ENCODE data around the gene MIER1.

DNA sequence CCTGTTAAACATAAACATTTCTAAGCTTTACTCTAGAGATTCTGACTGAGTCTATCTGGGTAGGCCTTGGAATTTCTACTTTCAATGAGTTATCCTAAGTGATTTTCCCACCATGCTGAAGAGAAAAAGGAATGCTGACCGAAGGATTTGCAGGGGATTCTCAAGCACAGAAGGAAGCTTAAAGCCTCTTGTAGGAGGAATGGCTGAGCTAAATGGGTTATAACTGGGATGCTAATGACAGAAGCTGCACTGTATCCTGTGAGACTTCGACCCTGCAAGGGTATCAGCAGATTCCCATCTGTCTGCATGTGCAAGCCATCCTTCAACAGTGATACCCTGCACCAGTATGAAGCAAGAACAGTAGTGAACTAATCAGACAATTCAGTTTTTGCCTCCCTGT is 93.8 kb downstream of the MIER1 start:
- TF ChIP-seq, protein P1, sequence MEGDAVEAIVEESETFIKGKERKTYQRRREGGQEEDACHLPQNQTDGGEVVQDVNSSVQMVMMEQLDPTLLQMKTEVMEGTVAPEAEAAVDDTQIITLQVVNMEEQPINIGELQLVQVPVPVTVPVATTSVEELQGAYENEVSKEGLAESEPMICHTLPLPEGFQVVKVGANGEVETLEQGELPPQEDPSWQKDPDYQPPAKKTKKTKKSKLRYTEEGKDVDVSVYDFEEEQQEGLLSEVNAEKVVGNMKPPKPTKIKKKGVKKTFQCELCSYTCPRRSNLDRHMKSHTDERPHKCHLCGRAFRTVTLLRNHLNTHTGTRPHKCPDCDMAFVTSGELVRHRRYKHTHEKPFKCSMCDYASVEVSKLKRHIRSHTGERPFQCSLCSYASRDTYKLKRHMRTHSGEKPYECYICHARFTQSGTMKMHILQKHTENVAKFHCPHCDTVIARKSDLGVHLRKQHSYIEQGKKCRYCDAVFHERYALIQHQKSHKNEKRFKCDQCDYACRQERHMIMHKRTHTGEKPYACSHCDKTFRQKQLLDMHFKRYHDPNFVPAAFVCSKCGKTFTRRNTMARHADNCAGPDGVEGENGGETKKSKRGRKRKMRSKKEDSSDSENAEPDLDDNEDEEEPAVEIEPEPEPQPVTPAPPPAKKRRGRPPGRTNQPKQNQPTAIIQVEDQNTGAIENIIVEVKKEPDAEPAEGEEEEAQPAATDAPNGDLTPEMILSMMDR (IDR thresholded peaks at IDR 0.05) = no peak
- no peak for TF ChIP-seq ZFX (IDR thresholded peaks at IDR 0.05; ENCODE audit: borderline replicate concordance)

Measured in 22Rv1 (cell line).